ENCODE results near the gene ISOC2. TPM values are rescaled to one million over a fixed set of nuclear protein-coding genes. Genes with fewer than 3 reads are reported as not detected.
A peak's percentile ranks its signal among the peaks of the same experiment; 100 is the strongest.

Gene ISOC2
- total and polyA plus RNA-seq, 9 of the 15 experiments (the other 6 are each of a cell fraction or from before 2014, with no cell fraction given), result 1.2 to 229 (median 58.3) TPM

GRCh38 chr19:55503502-55504251 lies 42.2 kb upstream of the ISOC2 start (continued):
- peak; percentile 97 to 100 for TF ChIP-seq E2F6 (IDR thresholded peaks at IDR 0.05; ENCODE audit: borderline replicate concordance in 1 of 2, extremely low read depth in 1 of 2, insufficient read depth in 1 of 2, insufficient read length in 1 of 2, low read depth in 1 of 2, low read length in 1 of 2, poor library complexity in 1 of 2, severe bottlenecking in 1 of 2)
- no peak for TF ChIP-seq PHB (CRISPR knock-in tag; IDR thresholded peaks at IDR 0.05)
- TF ChIP-seq HMBOX1 (IDR thresholded peaks at IDR 0.05), result no peak
- peak; percentile 99 for TF ChIP-seq ZBTB33 (CRISPR knock-in tag; IDR thresholded peaks at IDR 0.05)
- no peak for TF ChIP-seq NFE2L1 (tag; IDR thresholded peaks at IDR 0.05; ENCODE audit: borderline replicate concordance, low read depth)
- TF ChIP-seq KLF6 (CRISPR knock-in tag; IDR thresholded peaks at IDR 0.05; ENCODE audit: borderline replicate concordance), result no peak
- TF ChIP-seq FOXK2 (conservative IDR thresholded peaks at IDR 0.05 in 1 of 2, IDR thresholded peaks at IDR 0.05 in 1 of 2; ENCODE audit: low read depth in 2 of 2), result no peak
- TF ChIP-seq ZNF431 (CRISPR knock-in tag; IDR thresholded peaks at IDR 0.05), result peak; percentile 99
- TF ChIP-seq THRB (CRISPR knock-in tag; conservative IDR thresholded peaks at IDR 0.05), result no peak
- 0 out of 4 replicates have a peak, but pooled peaks of 1 of the 2 experiments have one; percentile 59 for TF ChIP-seq ZNF639 (CRISPR knock-in tag; conservative IDR thresholded peaks at IDR 0.05 in 1 of 2, IDR thresholded peaks at IDR 0.05 in 1 of 2)
- peak in 1 of 2 experiments; percentile 98; a peak in 2 of 4 replicates for TF ChIP-seq TEAD1 (CRISPR knock-in tag; IDR thresholded peaks at IDR 0.05)
- no peak for TF ChIP-seq ZNF324 (CRISPR knock-in tag; IDR thresholded peaks at IDR 0.05)
- peak; percentile 97 for TF ChIP-seq ARID4B (CRISPR knock-in tag; IDR thresholded peaks at IDR 0.05)
